ENCODE data around the gene C5orf47.

DNA sequence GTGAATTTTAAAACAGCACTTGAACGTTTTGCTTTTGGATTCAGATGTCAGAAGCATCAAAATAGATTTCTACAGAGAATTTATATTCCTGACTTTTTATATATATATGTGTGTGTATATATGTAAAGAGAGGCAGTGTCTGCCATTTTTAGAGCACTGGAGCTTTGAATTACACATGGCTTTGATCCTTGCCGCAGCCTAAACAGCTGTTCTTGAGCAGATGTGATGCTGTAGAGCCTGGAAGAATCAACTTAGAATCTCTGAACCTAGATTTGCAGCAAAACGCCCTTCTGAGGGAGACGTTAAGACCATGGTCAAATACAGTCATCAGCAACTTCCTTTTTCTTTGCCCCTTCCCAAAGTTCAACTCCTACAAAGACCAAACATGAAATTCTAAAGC lies 21.7 kb upstream of the C5orf47 start:
- TF ChIP-seq, protein P1, sequence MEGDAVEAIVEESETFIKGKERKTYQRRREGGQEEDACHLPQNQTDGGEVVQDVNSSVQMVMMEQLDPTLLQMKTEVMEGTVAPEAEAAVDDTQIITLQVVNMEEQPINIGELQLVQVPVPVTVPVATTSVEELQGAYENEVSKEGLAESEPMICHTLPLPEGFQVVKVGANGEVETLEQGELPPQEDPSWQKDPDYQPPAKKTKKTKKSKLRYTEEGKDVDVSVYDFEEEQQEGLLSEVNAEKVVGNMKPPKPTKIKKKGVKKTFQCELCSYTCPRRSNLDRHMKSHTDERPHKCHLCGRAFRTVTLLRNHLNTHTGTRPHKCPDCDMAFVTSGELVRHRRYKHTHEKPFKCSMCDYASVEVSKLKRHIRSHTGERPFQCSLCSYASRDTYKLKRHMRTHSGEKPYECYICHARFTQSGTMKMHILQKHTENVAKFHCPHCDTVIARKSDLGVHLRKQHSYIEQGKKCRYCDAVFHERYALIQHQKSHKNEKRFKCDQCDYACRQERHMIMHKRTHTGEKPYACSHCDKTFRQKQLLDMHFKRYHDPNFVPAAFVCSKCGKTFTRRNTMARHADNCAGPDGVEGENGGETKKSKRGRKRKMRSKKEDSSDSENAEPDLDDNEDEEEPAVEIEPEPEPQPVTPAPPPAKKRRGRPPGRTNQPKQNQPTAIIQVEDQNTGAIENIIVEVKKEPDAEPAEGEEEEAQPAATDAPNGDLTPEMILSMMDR (IDR thresholded peaks at IDR 0.05), result no peak
- TF ChIP-seq EZH2 (IDR thresholded peaks at IDR 0.05; ENCODE audit: borderline replicate concordance, insufficient read depth, low read depth, low read length, poor library complexity, severe bottlenecking), result no peak
